Activated naive CD4-positive, alpha-beta T cell treated with anti-CD3 and anti-CD28 coated beads, Interleukin-2, amount 50 U/mL, for 16 hours (primary cell): ENCODE results near the gene ATF6B.
"Not testable (repeated sequence)": the region's sequence is repeated elsewhere in the genome, so short reads cannot be mapped to it uniquely, and the experiment has no call there.

Source experiments
- DNase-seq: peaks from one replicate; pipeline ENCODE4 v3.0.0-alpha.2; 2020

The ATF6B gene

GRCh38 chr6:32079566-32080290, 48.3 kb downstream of the ATF6B start:
- DNase-seq = no peak

DNA sequence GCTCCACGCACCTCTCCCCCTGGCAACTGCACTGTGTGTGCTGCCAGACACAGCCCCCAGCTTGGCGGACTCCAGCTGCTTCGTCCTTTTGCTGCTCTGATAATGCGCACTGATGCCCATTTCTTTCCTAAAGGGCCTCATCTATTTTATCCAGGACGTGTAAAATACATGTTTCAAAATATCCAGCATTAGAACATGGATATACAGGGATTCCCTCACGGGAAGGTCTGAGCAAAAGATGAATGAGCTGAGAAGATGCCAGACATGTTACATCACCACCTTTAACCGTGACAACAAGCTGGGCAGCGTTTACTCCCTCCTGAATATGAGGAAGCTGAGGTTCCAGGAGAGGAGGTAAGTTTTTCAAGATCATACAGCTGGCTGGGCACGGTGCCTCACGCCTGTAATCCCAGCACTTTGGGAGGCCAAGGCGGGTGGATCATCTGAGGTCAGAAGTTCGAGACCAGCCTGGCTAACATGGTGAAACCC, 51.7 kb downstream of the ATF6B start:
- no peak for DNase-seq

DNA sequence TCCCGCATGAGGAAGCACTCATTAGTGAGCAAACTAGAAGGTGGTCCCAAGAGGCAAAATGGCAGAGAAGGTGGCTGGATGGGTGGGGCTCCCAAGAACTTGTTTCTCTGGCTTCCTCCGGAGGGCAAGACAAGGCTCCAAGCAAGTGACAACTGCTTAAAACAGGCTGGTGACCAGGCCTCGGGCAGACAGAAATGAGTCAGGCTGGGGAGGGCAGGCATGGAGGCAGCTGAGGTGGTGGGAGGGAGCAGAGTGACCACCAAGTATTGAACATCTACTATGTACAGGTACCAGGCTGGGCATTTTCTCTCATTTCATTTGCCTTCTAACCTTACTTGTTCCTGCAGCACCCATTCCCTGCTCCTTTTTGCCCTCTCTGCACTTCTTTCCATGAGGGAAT, 52.3 kb downstream of the ATF6B start:
- DNase-seq = no peak

- no peak for DNase-seq
Observed at GRCh38 chr6:32074996-32075532, 53.0 kb downstream of the ATF6B start.

- DNase-seq = no peak
Observed at GRCh38 chr6:32073613-32074012, 54.4 kb downstream of the ATF6B start.

- DNase-seq = no peak
Observed at GRCh38 chr6:32073101-32073500, 54.9 kb downstream of the ATF6B start.

GRCh38 chr6:32070814-32071543, 57.1 kb downstream of the ATF6B start:
- DNase-seq = no peak

GRCh38 chr6:32069878-32070515, 58.0 kb downstream of the ATF6B start:
- no peak for DNase-seq

DNA sequence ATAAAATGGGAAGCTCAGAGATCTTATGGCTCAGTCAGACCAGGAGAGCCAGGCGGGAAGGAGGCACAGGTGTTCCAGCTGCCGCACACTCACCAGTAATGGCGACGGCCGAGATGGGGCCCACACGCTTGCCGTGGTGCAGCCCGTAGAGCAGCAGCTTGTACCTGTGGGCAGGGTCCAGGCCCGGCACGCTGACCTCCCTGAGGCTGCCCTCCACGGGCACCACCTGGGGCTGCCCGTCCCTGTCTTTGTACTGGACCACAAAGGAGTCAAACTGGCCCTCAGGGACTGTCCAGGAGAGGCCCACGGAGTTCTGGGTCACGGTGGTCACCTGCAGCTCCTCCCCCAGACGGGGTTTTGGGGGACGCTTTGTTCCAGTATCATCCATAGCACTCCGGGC, 58.6 kb downstream of the ATF6B start:
- DNase-seq = no peak

DNA sequence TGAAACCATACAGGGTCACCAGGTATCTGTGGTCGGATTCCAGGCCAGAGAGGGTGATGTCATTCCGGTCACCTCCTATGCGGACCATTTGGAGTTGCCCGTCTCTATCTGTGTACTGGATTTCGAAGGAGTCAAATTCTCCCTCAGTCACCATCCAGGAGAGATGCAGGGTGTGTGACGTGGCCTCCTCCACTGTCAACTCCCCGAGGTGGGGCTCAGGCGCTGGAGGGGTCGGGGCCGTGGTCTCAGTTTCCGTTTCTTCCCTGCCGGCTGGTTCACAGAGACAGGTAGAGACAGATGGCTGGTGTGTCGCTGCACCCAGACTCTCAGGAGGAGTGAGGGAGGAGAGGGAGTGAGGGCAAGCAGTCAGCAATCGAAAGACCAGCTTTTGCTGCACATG, 59.2 kb downstream of the ATF6B start:
- no peak for DNase-seq

- DNase-seq = not testable (repeated sequence)
Observed at GRCh38 chr6:32068315-32068714, 59.7 kb downstream of the ATF6B start.

- DNase-seq = not testable (repeated sequence)
Observed at GRCh38 chr6:32067521-32067920, 60.5 kb downstream of the ATF6B start.
